ENCODE measurements around the gene PRDM15. TPM values are rescaled to one million over a fixed set of nuclear protein-coding genes. Genes with fewer than 3 reads are reported as not detected.

PRDM15 gene
- total and polyA plus RNA-seq, 2 donors (not counting 1 experiment from before 2014, with no cell fraction given): 2.3 to 3.6 TPM

- no peaks in the 10 kb centered on the region for H3K79me2 ChIP-seq (ENCODE audit: control insufficient read depth, insufficient read depth, low read length)
These were observed 129.9 kb downstream of the PRDM15 start for GRCh38 chr21:41749286-41749685.

More at GRCh38 chr21:41749286-41749685, 129.9 kb downstream of the PRDM15 start:
- no peak overlapping the region for H2AFZ ChIP-seq (ENCODE audit: low read length)
- DNase-seq (ENCODE audit: low read depth in 2 of 2): no peak
- H3K36me3 ChIP-seq (ENCODE audit: control insufficient read depth, insufficient read depth, low read length): no peaks in the 10 kb centered on the region
- no peak overlapping the region for H3K4me2 ChIP-seq (ENCODE audit: extremely low read depth, insufficient read depth, low read length)
- no peaks in the 10 kb centered on the region for H3K9me3 ChIP-seq (ENCODE audit: control insufficient read depth, insufficient read depth, low read depth, low read length)
- no peak overlapping the region for H3K27ac ChIP-seq (ENCODE audit: insufficient read depth, low read length)
- TF ChIP-seq EZH2 (IDR thresholded peaks at IDR 0.05; ENCODE audit: low read length, missing control alignments) (no peak), CTCF (conservative IDR thresholded peaks at IDR 0.05 in 1 of 2, IDR thresholded peaks at IDR 0.05 in 1 of 2; ENCODE audit: low read depth in 1 of 2, low read length in 2 of 2) (no peak)
- H3K9ac ChIP-seq (ENCODE audit: insufficient read depth, low read length): no peak overlapping the region
- H3K4me1 ChIP-seq (ENCODE audit: control insufficient read depth, extremely low read depth, insufficient read depth, low read length): peaks cover 11% of the 10 kb centered on the region
- H3K4me3 ChIP-seq (replicated peaks in 1 of 4; ENCODE audit: control extremely low read depth in 1 of 4, insufficient read depth in 1 of 4, low read depth in 3 of 4, low read length in 4 of 4): no peak overlapping the region
- H3K27me3 ChIP-seq (ENCODE audit: control insufficient read depth, insufficient read depth, low read length): no peaks in the 10 kb centered on the region
- no peaks in the 10 kb centered on the region for H4K20me1 ChIP-seq (ENCODE audit: control insufficient read depth, extremely low read depth, insufficient read depth, low read length)

Other genes with a start within 250 kb of the PRDM15 start
- under 0.01 TPM in 2 replicates for gene RIPK4, start 112.3 kb downstream of the PRDM15 start, total RNA-seq
- 0.01 TPM in 1 of 2 replicates, not detected in the other for gene RIPK4, start 112.3 kb downstream of the PRDM15 start, polyA plus RNA-seq
- gene C2CD2, start 74.7 kb upstream of the PRDM15 start, total RNA-seq: 18.0 and 22.3 TPM in 2 replicates
- gene C2CD2, start 74.7 kb upstream of the PRDM15 start, polyA plus RNA-seq: 20.3 and 22.2 TPM in 2 replicates
- gene ZBTB21, start 131.0 kb upstream of the PRDM15 start, total RNA-seq: 5.6 and 8.9 TPM in 2 replicates
- 9.1 and 12.2 TPM in 2 replicates for gene ZBTB21, start 131.0 kb upstream of the PRDM15 start, polyA plus RNA-seq
- not detected in 2 replicates for gene UMODL1, start 192.0 kb upstream of the PRDM15 start, total RNA-seq
- not detected in 2 replicates for gene UMODL1, start 192.0 kb upstream of the PRDM15 start, polyA plus RNA-seq

Data from fibroblast of lung (primary cell).